Effector CD8-positive, alpha-beta T cell (primary cell): ENCODE data around the gene TFCP2L1.

Source experiments
- DNase-seq: peaks from one replicate; lab custom pipeline; 2025; lab: John Stamatoyannopoulos, UW

The TFCP2L1 gene

GRCh38 chr2:121172456-121172855 is 112.5 kb downstream of the TFCP2L1 start:
- no peak for DNase-seq

GRCh38 chr2:121171625-121172119 is 113.3 kb downstream of the TFCP2L1 start:
- DNase-seq: no peak

- DNase-seq: no peak
Observed at GRCh38 chr2:121170577-121170976, 114.4 kb downstream of the TFCP2L1 start.

GRCh38 chr2:121167411-121167810 is 117.6 kb downstream of the TFCP2L1 start:
- DNase-seq: no peak
